ENCODE data around the gene RPUSD1.
"Not testable (repeated sequence)": the region's sequence is repeated elsewhere in the genome, so short reads cannot be mapped to it uniquely, and the experiment has no call there.

Gene RPUSD1

DNA sequence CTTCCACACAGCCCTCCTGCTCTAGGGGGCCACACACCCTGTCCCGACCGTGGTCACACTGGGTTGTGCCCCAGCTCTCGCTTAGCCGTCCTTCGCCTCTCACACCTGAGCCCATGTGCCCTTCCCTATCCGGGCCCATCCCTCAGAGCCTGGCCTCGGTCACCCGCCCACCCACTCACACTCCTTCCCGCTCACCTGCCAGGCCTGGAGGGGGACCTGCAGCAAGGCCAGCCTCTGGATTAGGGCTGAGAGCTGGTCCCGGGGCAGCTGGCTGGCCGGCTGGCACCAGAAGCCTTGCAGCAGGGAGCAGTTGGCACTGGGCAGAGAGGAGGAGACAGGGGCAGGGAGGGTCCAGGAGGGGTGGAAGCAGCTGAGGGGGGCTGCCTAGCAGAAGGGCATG, 9.7 kb downstream of the RPUSD1 start:
- no peak for DNase-seq (ENCODE audit: low read depth)
- no peak overlapping the region for H3K4me3 ChIP-seq (ENCODE audit: low read depth, low read length)
- TF ChIP-seq, protein P1, sequence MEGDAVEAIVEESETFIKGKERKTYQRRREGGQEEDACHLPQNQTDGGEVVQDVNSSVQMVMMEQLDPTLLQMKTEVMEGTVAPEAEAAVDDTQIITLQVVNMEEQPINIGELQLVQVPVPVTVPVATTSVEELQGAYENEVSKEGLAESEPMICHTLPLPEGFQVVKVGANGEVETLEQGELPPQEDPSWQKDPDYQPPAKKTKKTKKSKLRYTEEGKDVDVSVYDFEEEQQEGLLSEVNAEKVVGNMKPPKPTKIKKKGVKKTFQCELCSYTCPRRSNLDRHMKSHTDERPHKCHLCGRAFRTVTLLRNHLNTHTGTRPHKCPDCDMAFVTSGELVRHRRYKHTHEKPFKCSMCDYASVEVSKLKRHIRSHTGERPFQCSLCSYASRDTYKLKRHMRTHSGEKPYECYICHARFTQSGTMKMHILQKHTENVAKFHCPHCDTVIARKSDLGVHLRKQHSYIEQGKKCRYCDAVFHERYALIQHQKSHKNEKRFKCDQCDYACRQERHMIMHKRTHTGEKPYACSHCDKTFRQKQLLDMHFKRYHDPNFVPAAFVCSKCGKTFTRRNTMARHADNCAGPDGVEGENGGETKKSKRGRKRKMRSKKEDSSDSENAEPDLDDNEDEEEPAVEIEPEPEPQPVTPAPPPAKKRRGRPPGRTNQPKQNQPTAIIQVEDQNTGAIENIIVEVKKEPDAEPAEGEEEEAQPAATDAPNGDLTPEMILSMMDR (conservative IDR thresholded peaks at IDR 0.05; ENCODE audit: low read depth, low read length), result no peak

DNA sequence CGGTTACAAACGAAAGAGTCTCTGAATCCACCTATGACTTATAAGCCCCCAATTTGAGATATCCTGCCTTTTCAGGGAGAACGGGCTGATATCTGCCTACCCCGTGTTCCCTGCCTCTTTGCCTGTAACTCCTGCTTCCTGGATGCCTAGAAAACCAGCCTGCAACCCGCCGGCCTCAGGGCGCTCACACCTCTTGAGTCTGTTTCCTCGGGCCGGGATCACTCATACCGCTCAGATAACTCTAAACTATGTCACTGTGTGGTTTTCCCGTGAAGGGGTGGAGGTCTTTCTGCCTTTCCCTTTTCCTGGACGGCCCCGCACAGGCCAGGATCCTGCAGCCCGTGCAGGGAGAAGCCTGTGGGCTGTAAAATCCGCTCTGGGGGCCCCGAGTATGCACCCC, 10.4 kb downstream of the RPUSD1 start:
- TF ChIP-seq, protein P1 (conservative IDR thresholded peaks at IDR 0.05; ENCODE audit: low read depth, low read length), result no peak

DNA sequence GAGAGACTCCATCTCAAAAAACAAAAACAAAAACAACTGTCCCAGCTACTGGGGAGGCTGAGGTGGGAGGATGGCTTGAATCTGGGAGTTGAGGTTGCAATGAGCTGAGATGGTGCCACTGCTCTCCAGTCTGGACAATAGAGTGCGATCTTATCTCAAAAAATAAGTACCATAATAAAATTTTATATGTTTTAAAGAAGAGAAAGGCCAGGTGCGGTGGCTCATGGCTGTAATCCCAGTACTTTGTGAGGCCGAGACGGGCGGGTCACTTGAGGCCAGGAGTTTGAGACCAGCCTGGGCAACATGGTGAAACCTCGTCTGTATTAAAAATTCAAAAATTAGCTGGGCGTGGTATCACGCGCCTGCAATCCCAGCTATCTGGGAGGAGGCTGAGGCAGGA, 11.4 kb downstream of the RPUSD1 start:
- TF ChIP-seq, protein P1 (conservative IDR thresholded peaks at IDR 0.05; ENCODE audit: low read depth, low read length), result no peak
- no peak for DNase-seq (ENCODE audit: low read depth)
- no peak overlapping the region for H3K4me3 ChIP-seq (ENCODE audit: low read depth, low read length)

More for the DNA sequence above, 10.4 kb downstream of the RPUSD1 start:
- peak; percentile 12 for DNase-seq (ENCODE audit: low read depth)
- H3K4me3 ChIP-seq (ENCODE audit: low read depth, low read length), result no peak overlapping the region

DNA sequence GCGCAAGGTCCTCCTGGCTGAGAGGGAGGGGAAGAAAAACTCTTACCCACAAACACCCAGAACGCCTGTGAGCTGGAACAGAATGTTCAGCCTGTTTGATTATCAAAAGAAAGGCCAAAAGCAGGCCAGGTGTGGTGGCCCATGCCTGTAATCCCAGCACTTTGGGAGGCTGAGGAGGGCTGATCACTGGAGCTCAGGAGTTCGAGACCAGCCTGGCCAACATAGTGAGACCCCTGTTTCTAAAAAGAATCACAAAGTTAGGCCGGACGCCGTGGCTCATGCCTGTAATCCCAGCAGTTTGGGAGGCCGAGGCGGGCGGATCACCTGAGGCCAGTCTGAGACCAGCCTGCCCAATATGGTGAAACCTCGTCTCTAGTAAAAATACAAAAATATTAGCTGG, 11.9 kb downstream of the RPUSD1 start:
- not testable (repeated sequence) for H3K4me3 ChIP-seq (ENCODE audit: low read depth, low read length)

GRCh38 chr16:775236-775796, 12.9 kb downstream of the RPUSD1 start:
- no peak for DNase-seq (ENCODE audit: low read depth)
- no peak overlapping the region for H3K4me3 ChIP-seq (ENCODE audit: low read depth, low read length)
- TF ChIP-seq, protein P1 (conservative IDR thresholded peaks at IDR 0.05; ENCODE audit: low read depth, low read length), result no peak

More for the DNA sequence above, 11.9 kb downstream of the RPUSD1 start:
- DNase-seq (ENCODE audit: low read depth), result not testable (repeated sequence)

- TF ChIP-seq, protein P1 (conservative IDR thresholded peaks at IDR 0.05; ENCODE audit: low read depth, low read length), result no peak
- DNase-seq (ENCODE audit: low read depth), result no peak
- H3K4me3 ChIP-seq (ENCODE audit: low read depth, low read length), result no peak overlapping the region
These were observed 13.8 kb downstream of the RPUSD1 start for GRCh38 chr16:774086-775001.

- TF ChIP-seq, protein P1 (conservative IDR thresholded peaks at IDR 0.05; ENCODE audit: low read depth, low read length), result no peak
- no peak for DNase-seq (ENCODE audit: low read depth)
- H3K4me3 ChIP-seq (ENCODE audit: low read depth, low read length), result no peak overlapping the region
These were observed 15.2 kb downstream of the RPUSD1 start for GRCh38 chr16:772959-773358.
